SK-N-MC (cell line): ENCODE results near the gene TMEM109.

Experiments used
- EZH2 ChIP-seq: fragments of 200-600 bp; sonication (generic); IDR thresholded peaks from one replicate; pipeline ENCODE4 v1.6.1; 2017; ENCODE audit warnings: antibody characterized with exemption
- FOXP2 ChIP-seq: optimal IDR thresholded peaks from 2 replicates; pipeline ENCODE3; 2011; ENCODE audit warnings: mild to moderate bottlenecking, moderate library complexity; ENCODE audit not compliant: insufficient read depth; ENCODE audit errors: extremely low read length, control extremely low read depth
- POLR2AphosphoS5 ChIP-seq: IDR thresholded peaks from 2 replicates; pipeline ENCODE4 v1.6.1; 2012; ENCODE audit warnings: mild to moderate bottlenecking, low read depth, low read length, borderline replicate concordance

DNA sequence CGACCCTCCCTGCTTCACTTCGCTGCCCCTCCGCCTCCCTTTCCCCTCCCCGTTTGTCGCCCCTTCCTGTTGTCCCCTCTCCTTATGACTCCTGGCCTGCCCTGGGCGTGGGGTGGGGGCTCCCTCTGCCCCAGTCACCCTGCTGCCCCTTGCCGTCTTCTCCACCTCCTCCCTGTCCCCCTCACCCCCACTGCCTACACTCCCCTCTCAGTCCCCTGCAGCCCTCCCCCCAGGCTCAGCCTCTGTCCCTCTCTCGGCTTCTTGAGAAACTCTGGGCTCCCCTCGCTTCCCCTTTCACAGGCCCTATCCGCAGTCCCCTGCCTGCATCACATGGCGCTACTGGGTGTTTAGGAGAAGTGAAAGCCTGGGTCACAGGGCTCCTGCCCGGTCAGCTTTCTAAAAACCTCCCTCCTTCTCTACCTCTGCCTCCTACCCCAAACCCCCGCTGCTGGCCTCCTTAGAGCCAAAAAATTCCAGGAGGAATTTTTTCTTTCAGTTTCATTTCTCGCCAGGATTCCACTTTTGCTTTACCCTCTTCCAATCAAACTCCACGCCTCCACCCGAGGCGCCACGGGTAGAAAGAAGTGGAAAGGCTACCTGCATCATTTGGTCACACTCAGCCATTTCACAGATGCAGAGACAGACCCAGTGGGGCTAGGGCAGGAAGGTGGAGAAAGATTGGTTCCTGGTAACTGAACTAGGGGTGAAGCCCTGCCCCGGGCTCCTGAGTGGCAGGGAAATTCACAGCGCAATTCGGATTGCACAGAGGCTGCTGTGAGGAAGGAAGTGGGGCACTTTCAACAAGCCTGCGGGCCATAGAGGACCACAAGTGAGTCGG, 38.2 kb downstream of the TMEM109 start, which contains the start of gene SLC15A3:
- TF ChIP-seq POLR2AphosphoS5 (no peak), EZH2 (no peak), FOXP2 (no peak)
